Uterus (tissue), 4 donors: Measurements from ENCODE around the gene HARS1. TPM values are rescaled to one million over a fixed set of nuclear protein-coding genes. Genes with fewer than 3 reads are reported as not detected.
"Not testable (repeated sequence)": the region's sequence is repeated elsewhere in the genome, so short reads cannot be mapped to it uniquely, and the experiment has no call there.

Experiments used
- DNase-seq, 2 donors: peaks; one replicate each; pipeline ENCODE4 v3.0.0-alpha.2; 2019 to 2020
- H3K27ac ChIP-seq, 2 donors: fragments of 200-600 bp; sonication (generic); 1 replicate in 1 of 2; 2 replicates in 1 of 2; pipeline ENCODE4 v1.5.1; 2016 to 2018
- H3K27me3 ChIP-seq, 2 donors: fragments of 200-600 bp; sonication (generic); one replicate each; pipeline ENCODE4 v1.5.1; 2018 to 2019; ENCODE audit warnings: control low read depth in 1 of 2
- H3K36me3 ChIP-seq, 2 donors: fragments of 200-600 bp; sonication (generic); one replicate each; pipeline ENCODE4 v1.5.1; 2019; ENCODE audit warnings: control low read depth in 1 of 2
- H3K4me1 ChIP-seq, 2 donors: fragments of 200-600 bp; sonication (generic); one replicate each; pipeline ENCODE4 v1.5.1; 2018 to 2019; ENCODE audit warnings: control low read depth in 1 of 2
- H3K4me3 ChIP-seq, 2 donors: fragments of 200-600 bp; sonication (generic); 1 replicate in 1 of 2; 2 replicates in 1 of 2; pipeline ENCODE4 v1.5.1; 2018 to 2019; ENCODE audit warnings: mild to moderate bottlenecking in 1 of 2
- H3K9me3 ChIP-seq, 2 donors: fragments of 200-600 bp; sonication (generic); one replicate each; pipeline ENCODE4 v1.5.1; 2019; ENCODE audit warnings: control low read depth in 1 of 2
- POLR2A ChIP-seq, 2 donors: fragments of 450-650 bp; IDR thresholded peaks; one replicate each; pipeline ENCODE4 v1.6.1; 2016; ENCODE audit warnings: antibody characterized with exemption in 2 of 2, mild to moderate bottlenecking in 1 of 2, moderate library complexity in 1 of 2
- intact Hi-C: fragments of 100-400 bp; cut with DNase I; formaldehyde crosslinking; loops from one replicate; pipeline ENCODE4 v1.15.1; 2023; ENCODE audit warnings: low total_unique reads
- total RNA-seq, 4 donors: library from RNA; depleted of rRNA in 3 of 4; stranded (reverse); fragments of >200 nt in 3 of 4; gene quantifications; one replicate each; pipeline versions ENCODE4 v1.1.0 to v1.2.4, GENCODE V29; 2014 to 2023
- TF ChIP-seq, protein P1 (sequence below), 4 experiments: fragments of 200-600 bp in 2 of 4; fragments of 450-650 bp in 2 of 4; sonication (generic) in 2 of 4; IDR thresholded peaks; one replicate each; pipeline ENCODE4 v1.5.1; 2016 to 2019; ENCODE audit warnings: antibody characterized with exemption in 4 of 4, mild to moderate bottlenecking in 2 of 4, moderate library complexity in 1 of 4
- donor health status: DM: yes; HTN: yes; CAD: no.

The HARS1 gene
- total RNA-seq, 4 donors from 2014 or later, result 20.3 to 50.5 (median 40.4) TPM

DNA sequence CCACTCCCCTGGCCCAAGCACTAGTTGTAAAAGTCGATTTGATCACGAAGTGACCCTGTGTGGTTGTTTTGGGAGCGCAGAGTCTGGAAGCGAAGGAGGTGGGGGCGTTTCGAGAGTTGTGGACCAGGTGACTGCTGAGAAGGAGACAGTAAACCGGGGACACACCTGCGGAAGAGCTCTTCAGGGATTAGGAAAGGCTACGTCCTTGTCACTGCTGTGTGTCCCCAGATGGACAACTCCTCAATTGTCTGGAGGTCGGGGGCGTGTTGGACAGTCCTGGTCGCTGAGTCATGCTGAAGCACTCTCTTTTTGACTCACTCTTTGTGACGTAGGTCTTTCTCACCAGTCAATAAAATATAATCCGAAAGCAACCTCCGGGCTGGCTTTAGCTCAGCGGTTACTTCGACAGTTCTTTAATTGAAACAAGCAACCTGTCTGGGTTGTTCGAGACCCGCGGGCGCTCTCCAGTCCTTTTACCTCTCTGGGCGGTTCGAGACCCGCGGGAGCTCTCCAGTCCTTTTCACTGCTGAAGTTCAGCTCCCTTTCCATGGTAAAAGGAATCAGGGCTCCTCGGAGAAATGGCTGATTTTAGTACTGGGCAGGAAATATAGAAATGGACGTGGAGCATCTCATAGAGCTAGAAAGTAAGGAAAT, 19.9 kb upstream of the HARS1 start:
- Histone ChIP-seq H3K4me1 (no peaks in the 10 kb centered on the region), H3K36me3 (no peaks in the 10 kb centered on the region), H3K9me3 (no peaks in the 10 kb centered on the region), H3K27me3 (no peaks in the 10 kb centered on the region), H3K4me3 (peak overlapping the region; percentile 45 to 66), H3K27ac (peak overlapping the region; percentile 91 to 94)
- intact Hi-C loops, result no loop called here
- DNase-seq, result peak; percentile 88 to 91
- TF ChIP-seq, protein P1, sequence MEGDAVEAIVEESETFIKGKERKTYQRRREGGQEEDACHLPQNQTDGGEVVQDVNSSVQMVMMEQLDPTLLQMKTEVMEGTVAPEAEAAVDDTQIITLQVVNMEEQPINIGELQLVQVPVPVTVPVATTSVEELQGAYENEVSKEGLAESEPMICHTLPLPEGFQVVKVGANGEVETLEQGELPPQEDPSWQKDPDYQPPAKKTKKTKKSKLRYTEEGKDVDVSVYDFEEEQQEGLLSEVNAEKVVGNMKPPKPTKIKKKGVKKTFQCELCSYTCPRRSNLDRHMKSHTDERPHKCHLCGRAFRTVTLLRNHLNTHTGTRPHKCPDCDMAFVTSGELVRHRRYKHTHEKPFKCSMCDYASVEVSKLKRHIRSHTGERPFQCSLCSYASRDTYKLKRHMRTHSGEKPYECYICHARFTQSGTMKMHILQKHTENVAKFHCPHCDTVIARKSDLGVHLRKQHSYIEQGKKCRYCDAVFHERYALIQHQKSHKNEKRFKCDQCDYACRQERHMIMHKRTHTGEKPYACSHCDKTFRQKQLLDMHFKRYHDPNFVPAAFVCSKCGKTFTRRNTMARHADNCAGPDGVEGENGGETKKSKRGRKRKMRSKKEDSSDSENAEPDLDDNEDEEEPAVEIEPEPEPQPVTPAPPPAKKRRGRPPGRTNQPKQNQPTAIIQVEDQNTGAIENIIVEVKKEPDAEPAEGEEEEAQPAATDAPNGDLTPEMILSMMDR (IDR thresholded peaks at IDR 0.05), result no peak
- TF ChIP-seq POLR2A (IDR thresholded peaks at IDR 0.05), result peak; percentile 23 to 57

DNA sequence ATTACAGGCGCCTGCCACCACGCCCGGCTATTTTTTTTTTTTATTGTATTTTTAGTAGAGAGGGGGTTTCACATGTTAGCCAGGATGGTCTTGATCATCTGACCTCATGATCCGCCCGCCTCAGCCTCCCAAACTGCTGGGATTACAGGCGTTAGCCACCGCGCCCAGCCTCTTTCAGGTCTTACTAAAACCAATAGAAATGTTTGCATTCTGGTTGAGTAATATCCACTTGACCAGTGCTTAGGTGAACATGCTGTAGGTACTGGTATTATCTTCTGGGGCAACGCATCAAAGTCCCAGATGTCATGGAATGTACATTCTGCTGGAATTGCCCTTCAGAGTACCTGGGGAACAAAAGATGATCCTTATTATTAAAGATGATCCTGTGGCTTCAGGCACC, 17.6 kb upstream of the HARS1 start:
- H3K36me3 ChIP-seq, H3K9me3 ChIP-seq, H3K27me3 ChIP-seq, DNase-seq, intact Hi-C loops, H3K27ac ChIP-seq, H3K4me3 ChIP-seq, H3K4me1 ChIP-seq: not testable (repeated sequence)

DNA sequence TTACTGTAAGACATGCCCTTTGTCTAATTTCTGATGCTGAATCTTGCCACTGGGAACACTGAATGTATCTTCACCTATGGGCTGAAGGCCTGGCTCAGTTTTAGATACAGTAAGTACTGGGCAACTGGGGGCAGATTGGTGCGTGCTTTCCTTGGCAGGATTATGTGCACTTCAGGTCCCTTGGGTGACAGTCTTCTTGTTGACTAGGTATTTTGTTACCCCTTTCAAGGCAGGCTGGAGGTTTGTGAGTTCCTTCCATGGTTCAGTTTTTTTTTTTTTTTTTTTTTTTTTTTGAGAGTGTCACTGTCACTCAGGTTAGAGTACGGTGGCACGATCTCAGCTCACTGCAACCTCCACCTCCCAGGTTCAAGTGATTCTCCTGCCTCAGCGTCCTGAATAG, 16.6 kb upstream of the HARS1 start:
- H3K27me3 ChIP-seq, result no peaks in the 10 kb centered on the region
- no peak overlapping the region for H3K27ac ChIP-seq
- H3K4me1 ChIP-seq, result no peaks in the 10 kb centered on the region
- H3K4me3 ChIP-seq, result no peak overlapping the region
- H3K9me3 ChIP-seq, result no peaks in the 10 kb centered on the region
- intact Hi-C loops, result no loop called here
- no peak for DNase-seq
- TF ChIP-seq POLR2A (IDR thresholded peaks at IDR 0.05), result no peak
- TF ChIP-seq, protein P1 (IDR thresholded peaks at IDR 0.05), result no peak
- H3K36me3 ChIP-seq, result no peaks in the 10 kb centered on the region

DNA sequence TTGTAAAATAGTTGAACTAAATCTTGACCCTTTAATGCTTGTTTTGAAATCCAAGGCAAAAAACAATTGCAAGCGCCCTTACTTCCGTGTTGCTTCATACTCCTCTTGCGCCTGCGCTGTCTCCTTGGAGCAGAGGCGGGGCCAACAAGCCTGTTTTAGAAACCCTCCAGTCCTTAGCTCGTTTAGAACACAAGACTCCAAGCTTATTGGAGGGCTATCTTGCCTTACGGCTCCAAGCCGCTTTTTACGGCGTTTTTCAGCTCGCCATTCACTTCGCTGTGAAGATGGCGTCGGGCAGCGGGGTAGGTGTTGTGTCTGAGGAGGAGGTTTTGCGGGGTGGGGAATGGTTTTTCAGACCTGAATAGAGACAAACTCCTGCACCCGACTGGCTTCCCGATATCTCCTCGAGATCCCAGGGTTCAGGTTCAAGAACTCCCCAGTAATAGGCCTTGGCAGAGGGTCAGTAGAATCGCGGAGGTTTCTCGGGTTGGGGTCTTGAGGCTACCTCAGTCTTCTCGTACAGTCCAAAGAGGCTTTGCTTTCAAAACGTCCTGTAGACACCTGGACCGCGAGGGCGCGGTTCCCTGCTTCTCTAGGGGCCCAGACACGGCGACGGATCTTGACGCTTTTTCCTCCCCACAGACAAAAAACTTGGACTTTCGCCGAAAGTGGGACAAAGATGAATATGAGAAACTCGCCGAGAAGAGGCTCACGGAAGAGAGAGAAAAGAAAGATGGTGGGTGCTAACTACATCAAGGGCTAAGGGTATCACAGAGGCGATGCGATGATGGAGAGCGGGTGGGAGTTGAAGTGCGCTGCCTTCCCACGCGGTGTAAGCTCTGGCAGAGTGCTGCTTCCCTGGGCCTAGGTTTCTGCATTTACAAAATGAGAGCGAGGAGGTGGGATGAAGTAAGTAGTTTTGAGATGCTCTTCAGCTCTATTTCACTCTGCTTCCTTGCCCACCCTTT, 9.3 kb upstream of the HARS1 start, which contains the start of gene ZMAT2:
Gene ZMAT2, plus strand, starts transcription at position 271 of the 968 bp plus-strand sequence. Its CDS starts 14 bp downstream, at position 285.
- intact Hi-C loops, result no loop called here
- H3K36me3 ChIP-seq, result no peaks in the 10 kb centered on the region
- peak; percentile 65 to 69 for TF ChIP-seq POLR2A (IDR thresholded peaks at IDR 0.05)
- TF ChIP-seq, protein P1 (IDR thresholded peaks at IDR 0.05), result peak in 1 of 4 experiments; percentile 31

DNA sequence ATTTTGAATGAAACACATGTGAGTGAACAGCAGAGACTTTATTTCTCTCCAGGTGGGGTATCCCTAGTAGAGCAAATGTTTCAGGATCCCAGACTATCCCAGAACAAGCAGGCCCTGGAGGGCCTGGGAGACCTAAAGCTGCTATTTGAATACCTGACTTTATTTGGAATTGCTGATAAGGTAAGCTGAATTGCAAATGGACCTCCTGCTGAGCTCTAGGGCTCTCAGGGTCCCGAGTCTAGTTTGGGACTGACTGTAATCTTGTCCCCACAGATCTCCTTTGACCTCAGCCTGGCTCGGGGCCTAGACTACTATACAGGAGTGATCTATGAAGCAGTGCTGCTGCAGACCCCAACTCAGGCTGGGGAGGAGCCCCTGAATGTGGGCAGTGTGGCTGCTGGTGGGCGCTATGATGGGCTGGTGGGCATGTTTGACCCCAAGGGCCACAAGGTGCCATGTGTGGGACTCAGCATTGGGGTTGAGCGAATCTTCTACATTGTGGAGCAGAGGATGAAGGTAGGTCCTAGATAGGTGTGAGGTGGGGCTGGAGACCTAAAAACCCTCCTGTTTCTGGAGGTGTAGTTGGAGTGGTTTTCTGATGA, 5.8 kb upstream of the HARS1 start:
- Histone ChIP-seq H3K9me3 (no peaks in the 10 kb centered on the region), H3K4me1 (peaks cover 0 to 11% of the 10 kb centered on the region in 2 donors), H3K27me3 (no peaks in the 10 kb centered on the region), H3K27ac (no peak overlapping the region), H3K36me3 (no peaks in the 10 kb centered on the region), H3K4me3 (no peak overlapping the region)
- DNase-seq, result no peak
- intact Hi-C loops, result no loop called here
- TF ChIP-seq, protein P1 (IDR thresholded peaks at IDR 0.05), result no peak
- no peak for TF ChIP-seq POLR2A (IDR thresholded peaks at IDR 0.05)

More for the DNA sequence above, 9.3 kb upstream of the HARS1 start, which contains the start of gene ZMAT2:
- Histone ChIP-seq H3K27me3 (no peaks in the 10 kb centered on the region), H3K9me3 (no peaks in the 10 kb centered on the region), H3K4me3 (peak within 1 kb of the TSS; percentile 73 to 80), H3K27ac (peak within 1 kb of the TSS; percentile 68 to 70), H3K4me1 (no peaks in the 10 kb centered on the region)
- peak; percentile 95 for DNase-seq
